ENCODE results near the gene UTS2B. TPM values are rescaled to one million over a fixed set of nuclear protein-coding genes. Genes with fewer than 3 reads are reported as not detected.

UTS2B gene
- total RNA-seq, 2 donors from 2014 or later = not detected

DNA sequence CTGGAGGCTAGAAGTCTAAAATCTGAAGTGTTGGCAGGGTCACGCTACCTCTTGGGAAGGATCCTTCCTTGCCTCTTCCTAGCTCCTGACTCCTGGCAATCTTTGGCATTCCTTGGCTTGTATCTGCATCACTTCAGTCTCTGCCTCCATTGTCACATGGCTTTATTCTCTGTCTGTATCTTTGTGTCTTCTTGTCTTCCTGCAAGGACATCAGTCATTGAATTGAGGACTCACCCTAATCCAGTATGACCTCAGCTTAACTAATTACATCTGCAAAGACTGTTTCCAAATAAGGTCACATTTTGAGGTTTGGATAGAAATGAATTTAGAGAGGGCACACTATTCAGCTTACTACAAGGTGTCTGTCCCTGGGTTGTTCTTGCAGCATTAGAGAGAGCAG is 31.1 kb upstream of the UTS2B start:
- Mint-ChIP-seq H3K9me3 (no peaks in the 10 kb centered on the region), H3K27me3 (no peaks in the 10 kb centered on the region), H3K4me3 (no peak overlapping the region), H3K27ac (no peak overlapping the region), H3K36me3 (peaks cover 20% of the 10 kb centered on the region), H3K4me1 (ENCODE audit: low read depth in 2 of 2) (peaks cover 5 to 16% of the 10 kb centered on the region in 2 donors)
- no peak for DNase-seq (ENCODE audit: low spot score)
- ATAC-seq = no peak

GRCh38 chr3:191360620-191361019 is 30.3 kb upstream of the UTS2B start:
- ATAC-seq (no peak), DNase-seq (ENCODE audit: low spot score) (no peak)
- Mint-ChIP-seq H3K4me1 (ENCODE audit: low read depth in 2 of 2) (peaks cover 8 to 20% of the 10 kb centered on the region in 2 donors), H3K36me3 (peaks cover 20% of the 10 kb centered on the region), H3K4me3 (no peak overlapping the region), H3K9me3 (no peaks in the 10 kb centered on the region), H3K27ac (no peak overlapping the region), H3K27me3 (no peaks in the 10 kb centered on the region)

DNA sequence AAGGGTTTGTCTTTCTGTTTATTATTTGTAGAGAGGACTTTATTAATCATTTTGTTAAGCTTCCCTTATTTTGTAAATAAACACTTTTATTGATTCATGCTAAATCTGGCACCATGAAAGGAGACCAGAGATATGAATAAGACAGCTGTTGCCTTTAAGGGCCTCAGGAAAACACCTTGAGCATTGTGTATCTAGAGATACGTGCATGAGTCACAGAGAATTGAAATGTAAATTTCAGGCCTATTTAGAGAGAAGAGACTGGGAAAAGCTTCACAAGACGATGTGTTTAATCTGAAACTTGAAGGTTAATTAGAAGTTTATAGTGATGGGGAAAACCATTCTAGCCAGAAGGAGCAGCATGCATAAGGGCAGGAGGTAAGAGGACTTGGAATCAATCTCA is 28.6 kb upstream of the UTS2B start:
- H3K4me3 Mint-ChIP-seq = peak overlapping the region; percentile 3
- DNase-seq (ENCODE audit: low spot score) (no peak), ATAC-seq (no peak)
- no peaks in the 10 kb centered on the region for H3K27me3 Mint-ChIP-seq
- H3K4me1 Mint-ChIP-seq (ENCODE audit: low read depth in 2 of 2) = peaks cover 12 to 24% of the 10 kb centered on the region in 2 donors
- no peaks in the 10 kb centered on the region for H3K9me3 Mint-ChIP-seq
- peaks cover 20% of the 10 kb centered on the region for H3K36me3 Mint-ChIP-seq
- no peak overlapping the region for H3K27ac Mint-ChIP-seq

DNA sequence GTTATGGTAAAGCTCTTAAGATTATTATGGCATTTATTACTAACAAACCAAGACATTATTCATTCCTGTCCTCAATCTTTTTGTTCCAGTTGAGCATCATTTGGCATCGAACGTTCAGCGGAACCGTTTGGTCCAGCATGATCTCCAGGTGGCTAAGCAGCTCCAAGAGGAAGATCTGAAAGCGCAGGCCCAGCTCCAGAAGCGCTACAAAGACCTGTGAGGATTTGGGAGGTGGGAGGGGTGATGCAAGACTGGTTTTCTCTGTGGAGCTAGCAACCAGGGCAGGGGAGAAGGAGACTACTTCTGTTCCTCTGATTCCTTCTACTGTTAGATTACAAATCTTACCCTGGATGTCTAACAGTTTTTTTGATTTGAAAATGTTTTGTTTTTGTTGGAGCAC is 27.6 kb upstream of the UTS2B start:
- H3K27ac Mint-ChIP-seq = no peak overlapping the region
- ATAC-seq (no peak), DNase-seq (ENCODE audit: low spot score) (no peak)
- H3K4me1 Mint-ChIP-seq (ENCODE audit: low read depth in 2 of 2) = peaks cover 12 to 24% of the 10 kb centered on the region in 2 donors
- no peak overlapping the region for H3K4me3 Mint-ChIP-seq
- no peaks in the 10 kb centered on the region for H3K9me3 Mint-ChIP-seq
- no peaks in the 10 kb centered on the region for H3K27me3 Mint-ChIP-seq
- H3K36me3 Mint-ChIP-seq = peaks cover 20% of the 10 kb centered on the region

GRCh38 chr3:191356631-191357439 is 26.5 kb upstream of the UTS2B start:
- Mint-ChIP-seq H3K27me3 (no peaks in the 10 kb centered on the region), H3K36me3 (peaks cover 20% of the 10 kb centered on the region), H3K4me3 (no peak overlapping the region), H3K9me3 (no peaks in the 10 kb centered on the region), H3K4me1 (ENCODE audit: low read depth in 2 of 2) (peaks cover 12 to 24% of the 10 kb centered on the region in 2 donors), H3K27ac (no peak overlapping the region)
- ATAC-seq (no peak), DNase-seq (ENCODE audit: low spot score) (no peak)

GRCh38 chr3:191355406-191355805 is 25.1 kb upstream of the UTS2B start:
- ATAC-seq = peak in 1 of 2 donors; percentile 79
- Mint-ChIP-seq H3K27me3 (no peaks in the 10 kb centered on the region), H3K9me3 (no peaks in the 10 kb centered on the region), H3K4me3 (peak overlapping the region; percentile 23), H3K36me3 (peaks cover 12% of the 10 kb centered on the region), H3K27ac (no peak overlapping the region), H3K4me1 (ENCODE audit: low read depth in 2 of 2) (peaks cover 12 to 24% of the 10 kb centered on the region in 2 donors)
- DNase-seq (ENCODE audit: low spot score) = no peak

DNA sequence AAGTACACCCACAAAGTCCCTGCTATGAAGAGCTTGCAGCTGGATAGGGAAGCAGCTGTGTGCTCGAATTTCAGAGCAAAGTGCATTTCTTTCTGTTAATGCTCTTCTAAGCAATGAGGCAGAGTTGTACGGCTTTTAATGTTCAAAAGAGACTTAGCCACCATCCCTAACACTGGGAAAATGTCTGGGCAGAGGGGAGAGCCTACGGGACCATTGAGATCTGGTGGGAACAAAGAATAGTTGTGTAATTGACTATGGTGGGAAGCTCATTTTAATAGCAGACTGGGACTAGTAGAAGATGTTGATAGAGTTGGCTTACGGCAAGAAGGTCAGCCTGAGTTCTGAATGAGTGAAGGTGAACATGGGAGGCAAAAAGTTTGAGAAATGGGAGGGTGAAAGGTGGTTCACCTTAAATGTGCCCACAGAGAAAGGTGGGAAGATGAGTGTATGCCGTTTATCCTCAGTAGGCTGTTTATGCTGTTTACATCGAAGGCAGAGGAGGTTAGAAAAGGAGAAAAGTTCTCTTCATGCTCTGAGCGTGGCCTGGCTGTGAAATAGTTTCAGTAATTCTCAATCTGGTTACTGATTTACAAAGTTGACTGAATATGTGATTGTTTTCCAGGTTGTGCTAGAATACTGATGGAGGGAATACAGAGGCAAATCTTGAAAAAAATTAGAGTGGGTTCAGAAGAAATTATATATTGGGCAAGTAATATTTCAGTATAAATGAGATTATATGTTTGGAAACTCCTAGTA is 22.9 kb upstream of the UTS2B start:
- Mint-ChIP-seq H3K4me3 (no peak overlapping the region), H3K27me3 (no peaks in the 10 kb centered on the region), H3K9me3 (no peaks in the 10 kb centered on the region), H3K27ac (no peak overlapping the region), H3K36me3 (no peaks in the 10 kb centered on the region), H3K4me1 (ENCODE audit: low read depth in 2 of 2) (peaks cover 6 to 8% of the 10 kb centered on the region in 2 donors)
- ATAC-seq = no peak
- DNase-seq (ENCODE audit: low spot score) = no peak

DNA sequence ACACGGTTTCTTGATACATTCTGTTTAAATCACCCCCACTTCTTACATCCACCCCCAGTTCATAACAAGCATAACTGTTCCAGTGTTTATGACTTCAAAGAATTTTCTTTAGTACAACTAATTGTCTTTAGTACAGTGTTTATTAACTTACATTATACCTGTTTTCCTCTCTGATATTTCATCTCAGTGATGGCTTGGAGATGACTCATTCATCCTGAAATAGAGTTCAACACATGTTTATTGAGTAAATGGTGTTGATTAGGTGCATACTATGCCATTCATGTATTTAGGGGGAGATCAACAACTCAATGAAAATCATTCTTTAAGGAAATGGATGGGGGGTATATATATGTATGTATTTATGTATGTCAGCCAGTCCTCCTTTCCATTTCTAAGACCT is 21.7 kb upstream of the UTS2B start:
- Mint-ChIP-seq H3K4me3 (no peak overlapping the region), H3K4me1 (ENCODE audit: low read depth in 2 of 2) (peaks cover 6 to 14% of the 10 kb centered on the region in 2 donors), H3K27me3 (no peaks in the 10 kb centered on the region), H3K9me3 (no peaks in the 10 kb centered on the region), H3K27ac (no peak overlapping the region), H3K36me3 (no peaks in the 10 kb centered on the region)
- DNase-seq (ENCODE audit: low spot score) = no peak
- no peak for ATAC-seq

DNA sequence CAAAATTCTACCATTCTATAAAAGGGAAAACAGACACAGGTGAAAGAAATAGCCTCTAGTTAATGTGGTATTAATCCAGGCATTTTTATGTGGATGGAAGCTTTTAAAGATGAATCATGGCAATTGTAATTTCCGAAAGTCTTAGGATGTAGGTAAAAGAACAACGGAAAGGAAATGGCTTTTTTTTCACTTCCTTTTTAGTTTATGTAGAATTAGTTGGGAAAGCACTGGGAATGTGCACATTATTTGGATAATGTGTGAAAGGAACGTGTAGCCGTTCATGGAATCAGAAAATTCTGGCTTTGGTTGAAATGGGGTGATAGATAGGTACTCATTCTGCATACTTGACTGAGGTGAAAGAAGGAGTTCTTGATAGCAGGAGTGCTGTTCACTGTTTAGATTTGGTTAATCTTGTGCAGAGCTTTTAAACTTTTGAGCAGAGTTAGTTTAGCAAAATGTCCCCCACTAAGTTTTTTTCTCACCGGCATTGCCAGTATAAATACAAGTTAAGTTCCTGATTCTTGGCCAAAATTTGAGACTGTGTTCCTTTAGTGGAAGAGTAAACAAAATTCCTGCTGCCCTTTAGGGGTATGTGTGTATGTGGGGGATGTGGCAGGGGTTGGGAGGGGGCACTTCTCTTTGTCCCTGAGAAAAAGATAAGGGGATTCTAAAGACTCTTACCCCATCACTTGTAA is 20.2 kb upstream of the UTS2B start:
- H3K36me3 Mint-ChIP-seq = no peaks in the 10 kb centered on the region
- H3K4me3 Mint-ChIP-seq = no peak overlapping the region
- no peaks in the 10 kb centered on the region for H3K27me3 Mint-ChIP-seq
- H3K9me3 Mint-ChIP-seq = no peaks in the 10 kb centered on the region
- DNase-seq (ENCODE audit: low spot score) (no peak), ATAC-seq (no peak)
- no peak overlapping the region for H3K27ac Mint-ChIP-seq
- peaks cover 3 to 10% of the 10 kb centered on the region in 2 donors for H3K4me1 Mint-ChIP-seq (ENCODE audit: low read depth in 2 of 2)

- H3K4me3 Mint-ChIP-seq = no peak overlapping the region
- DNase-seq (ENCODE audit: low spot score) (no peak), ATAC-seq (no peak)
- H3K4me1 Mint-ChIP-seq (ENCODE audit: low read depth in 2 of 2) = peaks cover 6 to 18% of the 10 kb centered on the region in 2 donors
- H3K27me3 Mint-ChIP-seq = no peaks in the 10 kb centered on the region
- no peak overlapping the region for H3K27ac Mint-ChIP-seq
- H3K9me3 Mint-ChIP-seq = no peaks in the 10 kb centered on the region
- no peaks in the 10 kb centered on the region for H3K36me3 Mint-ChIP-seq
Observed at GRCh38 chr3:191348098-191348497, 17.8 kb upstream of the UTS2B start.

DNA sequence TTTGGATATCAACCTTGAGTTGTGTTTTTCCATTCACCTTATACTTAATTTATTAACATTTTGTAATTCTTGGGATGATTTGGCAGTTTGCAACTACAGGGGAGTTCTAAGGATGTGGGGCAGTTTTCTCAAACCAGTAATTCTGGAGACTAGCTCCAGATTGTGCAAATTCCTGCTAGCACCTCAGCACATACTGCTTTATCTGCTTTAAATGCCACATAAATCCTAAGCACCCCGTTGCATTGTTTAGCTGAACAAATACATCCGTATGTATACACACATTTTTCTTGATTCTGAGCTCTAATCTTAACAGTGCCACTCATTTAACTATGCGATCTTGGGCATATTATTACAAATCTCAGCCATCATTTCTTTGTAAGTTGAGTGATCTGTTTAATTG is 16.9 kb upstream of the UTS2B start:
- ATAC-seq = no peak
- H3K4me1 Mint-ChIP-seq (ENCODE audit: low read depth in 2 of 2) = peaks cover 6 to 18% of the 10 kb centered on the region in 2 donors
- H3K36me3 Mint-ChIP-seq = no peaks in the 10 kb centered on the region
- H3K9me3 Mint-ChIP-seq = no peaks in the 10 kb centered on the region
- H3K27me3 Mint-ChIP-seq = no peaks in the 10 kb centered on the region
- H3K27ac Mint-ChIP-seq = no peak overlapping the region
- no peak overlapping the region for H3K4me3 Mint-ChIP-seq
- DNase-seq (ENCODE audit: low spot score) = no peak

GRCh38 chr3:191345334-191345733 is 15.0 kb upstream of the UTS2B start:
- no peak for ATAC-seq

DNA sequence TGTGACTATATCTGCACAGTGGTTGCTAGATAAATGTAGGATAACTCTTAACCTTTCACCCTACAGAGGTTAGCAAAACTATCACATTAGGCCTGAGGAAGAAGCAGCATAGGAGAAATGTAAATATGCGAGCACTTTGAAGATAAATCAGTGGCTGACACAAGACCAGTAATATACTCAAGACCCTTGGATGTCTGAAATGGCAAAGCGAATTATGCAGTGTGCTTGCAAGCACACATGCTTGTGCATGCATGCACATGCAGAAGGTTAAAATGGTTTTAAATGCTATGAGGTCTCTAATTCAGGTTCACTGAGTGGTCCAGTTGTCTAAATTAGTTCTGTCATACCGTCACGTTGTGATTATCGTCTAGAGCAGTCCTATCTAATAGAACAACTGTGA is 13.6 kb upstream of the UTS2B start:
- no peak overlapping the region for H3K4me3 Mint-ChIP-seq
- DNase-seq (ENCODE audit: low spot score) = no peak
- no peaks in the 10 kb centered on the region for H3K27me3 Mint-ChIP-seq
- no peaks in the 10 kb centered on the region for H3K36me3 Mint-ChIP-seq
- peaks cover 6 to 18% of the 10 kb centered on the region in 2 donors for H3K4me1 Mint-ChIP-seq (ENCODE audit: low read depth in 2 of 2)
- no peak for ATAC-seq
- no peaks in the 10 kb centered on the region for H3K9me3 Mint-ChIP-seq
- no peak overlapping the region for H3K27ac Mint-ChIP-seq

More at GRCh38 chr3:191345334-191345733, 15.0 kb upstream of the UTS2B start:
- DNase-seq (ENCODE audit: low spot score) = no peak
- no peaks in the 10 kb centered on the region for H3K9me3 Mint-ChIP-seq
- H3K4me1 Mint-ChIP-seq (ENCODE audit: low read depth in 2 of 2) = peaks cover 6 to 18% of the 10 kb centered on the region in 2 donors
- H3K4me3 Mint-ChIP-seq = no peak overlapping the region
- no peak overlapping the region for H3K27ac Mint-ChIP-seq
- no peaks in the 10 kb centered on the region for H3K36me3 Mint-ChIP-seq
- H3K27me3 Mint-ChIP-seq = no peaks in the 10 kb centered on the region

- H3K4me1 Mint-ChIP-seq (ENCODE audit: low read depth in 2 of 2) = peaks cover 6 to 18% of the 10 kb centered on the region in 2 donors
- DNase-seq (ENCODE audit: low spot score) (no peak), ATAC-seq (no peak)
- no peak overlapping the region for H3K27ac Mint-ChIP-seq
- H3K36me3 Mint-ChIP-seq = no peaks in the 10 kb centered on the region
- H3K4me3 Mint-ChIP-seq = no peak overlapping the region
- H3K27me3 Mint-ChIP-seq = no peaks in the 10 kb centered on the region
- no peaks in the 10 kb centered on the region for H3K9me3 Mint-ChIP-seq
Observed at GRCh38 chr3:191343115-191343514, 12.8 kb upstream of the UTS2B start.

Measured in natural killer cell treated with Interleukin-12 subunit alpha and Interleukin-12 subunit beta and Interleukin-15 and Interleukin-18, amount 100 ng/mL, for 72 hours (primary cell).